HUDEP-2 (cell line): ENCODE data around the gene IL3RA.
"Not testable (repeated sequence)": the region's sequence is repeated elsewhere in the genome, so short reads cannot be mapped to it uniquely, and the experiment has no call there.

ENCODE experiments used
- DNase-seq, 76 experiments: peaks; one replicate each; lab custom pipeline; 2025; ENCODE audit not compliant: unreplicated experiment in 76 of 76; lab: John Stamatoyannopoulos, UW

The IL3RA gene

GRCh38 chrX:1336331-1336943 is at the start of gene IL3RA:
Gene IL3RA (plus strand): TSS chrX:1336785. CDS start chrX:1341766, 4,981 bp downstream.
- DNase-seq, result no peak

GRCh38 chrX:1289535-1289934 is 47.0 kb upstream of the IL3RA start:
- no peak for DNase-seq

- DNase-seq, result no peak
Measured at GRCh38 chrX:1291110-1291740, 45.4 kb upstream of the IL3RA start.

- no peak for DNase-seq
Measured at GRCh38 chrX:1292575-1293290, 43.9 kb upstream of the IL3RA start.

GRCh38 chrX:1294301-1295067 is 42.1 kb upstream of the IL3RA start:
- no peak for DNase-seq

GRCh38 chrX:1295550-1295949 is 41.0 kb upstream of the IL3RA start:
- DNase-seq, result no peak

GRCh38 chrX:1297591-1297990 is 39.0 kb upstream of the IL3RA start:
- DNase-seq, result not testable (repeated sequence)

- no peak for DNase-seq
Measured at GRCh38 chrX:1300449-1300848, 36.1 kb upstream of the IL3RA start.

- no peak for DNase-seq
Measured at GRCh38 chrX:1305411-1305810, 31.2 kb upstream of the IL3RA start.

GRCh38 chrX:1306909-1307625 is 29.5 kb upstream of the IL3RA start:
- no peak for DNase-seq

- no peak for DNase-seq
Measured at GRCh38 chrX:1307626-1308340, 28.8 kb upstream of the IL3RA start.

GRCh38 chrX:1308476-1308875 is 28.1 kb upstream of the IL3RA start:
- DNase-seq, result no peak

GRCh38 chrX:1308917-1309316 is 27.7 kb upstream of the IL3RA start:
- DNase-seq, result not testable (repeated sequence)

GRCh38 chrX:1313788-1314187 is 22.8 kb upstream of the IL3RA start:
- no peak for DNase-seq

GRCh38 chrX:1316527-1316926 is 20.1 kb upstream of the IL3RA start:
- no peak for DNase-seq

- no peak for DNase-seq
Measured at GRCh38 chrX:1321674-1322073, 14.9 kb upstream of the IL3RA start.

GRCh38 chrX:1322393-1322792 is 14.2 kb upstream of the IL3RA start:
- no peak for DNase-seq

- DNase-seq, result peak in 45 of 76 experiments; percentile 0 to 63 (median 12)
Measured at GRCh38 chrX:1323315-1323714, 13.3 kb upstream of the IL3RA start.

GRCh38 chrX:1325515-1326116 is 11.0 kb upstream of the IL3RA start:
- DNase-seq, result peak in 1 of 76 experiments; percentile 0
